ENCODE measurements around the gene UBE2R2.

DNA sequence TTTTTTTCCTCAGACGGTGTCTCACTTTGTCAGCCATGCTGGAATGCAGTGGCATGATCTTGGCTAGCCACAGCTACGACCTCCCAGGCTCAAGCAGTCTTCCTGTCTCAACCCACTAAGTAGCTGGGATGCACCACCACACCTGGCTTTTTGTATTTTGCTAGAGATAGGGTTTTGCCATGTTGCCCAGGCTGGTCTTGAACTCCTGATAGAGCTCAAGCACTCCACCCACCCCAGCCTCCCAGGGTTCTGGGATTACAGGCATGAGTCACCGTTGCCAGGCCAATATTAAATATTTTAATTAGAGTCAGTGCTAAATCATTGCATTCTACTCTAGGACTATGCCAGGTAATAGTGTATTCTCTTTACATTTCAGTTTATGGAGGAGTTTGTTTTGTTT lies 41.5 kb downstream of the UBE2R2 start:
- no peak for TF ChIP-seq POLR2A (IDR thresholded peaks at IDR 0.05)
- TF ChIP-seq, protein P1, sequence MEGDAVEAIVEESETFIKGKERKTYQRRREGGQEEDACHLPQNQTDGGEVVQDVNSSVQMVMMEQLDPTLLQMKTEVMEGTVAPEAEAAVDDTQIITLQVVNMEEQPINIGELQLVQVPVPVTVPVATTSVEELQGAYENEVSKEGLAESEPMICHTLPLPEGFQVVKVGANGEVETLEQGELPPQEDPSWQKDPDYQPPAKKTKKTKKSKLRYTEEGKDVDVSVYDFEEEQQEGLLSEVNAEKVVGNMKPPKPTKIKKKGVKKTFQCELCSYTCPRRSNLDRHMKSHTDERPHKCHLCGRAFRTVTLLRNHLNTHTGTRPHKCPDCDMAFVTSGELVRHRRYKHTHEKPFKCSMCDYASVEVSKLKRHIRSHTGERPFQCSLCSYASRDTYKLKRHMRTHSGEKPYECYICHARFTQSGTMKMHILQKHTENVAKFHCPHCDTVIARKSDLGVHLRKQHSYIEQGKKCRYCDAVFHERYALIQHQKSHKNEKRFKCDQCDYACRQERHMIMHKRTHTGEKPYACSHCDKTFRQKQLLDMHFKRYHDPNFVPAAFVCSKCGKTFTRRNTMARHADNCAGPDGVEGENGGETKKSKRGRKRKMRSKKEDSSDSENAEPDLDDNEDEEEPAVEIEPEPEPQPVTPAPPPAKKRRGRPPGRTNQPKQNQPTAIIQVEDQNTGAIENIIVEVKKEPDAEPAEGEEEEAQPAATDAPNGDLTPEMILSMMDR (IDR thresholded peaks at IDR 0.05) = no peak

Data from breast epithelium (tissue), 3 donors.